ENCODE measurements around the gene CUX1. TPM values are rescaled to one million over a fixed set of nuclear protein-coding genes. Genes with fewer than 3 reads are reported as not detected.
A peak's percentile ranks its signal among the peaks of the same experiment; 100 is the strongest.
"Not testable (repeated sequence)": the region's sequence is repeated elsewhere in the genome, so short reads cannot be mapped to it uniquely, and the experiment has no call there.

CUX1 gene
- total RNA-seq, 8 experiments from 2014 or later = 9.2 to 52.7 (median 24.2) TPM

DNA sequence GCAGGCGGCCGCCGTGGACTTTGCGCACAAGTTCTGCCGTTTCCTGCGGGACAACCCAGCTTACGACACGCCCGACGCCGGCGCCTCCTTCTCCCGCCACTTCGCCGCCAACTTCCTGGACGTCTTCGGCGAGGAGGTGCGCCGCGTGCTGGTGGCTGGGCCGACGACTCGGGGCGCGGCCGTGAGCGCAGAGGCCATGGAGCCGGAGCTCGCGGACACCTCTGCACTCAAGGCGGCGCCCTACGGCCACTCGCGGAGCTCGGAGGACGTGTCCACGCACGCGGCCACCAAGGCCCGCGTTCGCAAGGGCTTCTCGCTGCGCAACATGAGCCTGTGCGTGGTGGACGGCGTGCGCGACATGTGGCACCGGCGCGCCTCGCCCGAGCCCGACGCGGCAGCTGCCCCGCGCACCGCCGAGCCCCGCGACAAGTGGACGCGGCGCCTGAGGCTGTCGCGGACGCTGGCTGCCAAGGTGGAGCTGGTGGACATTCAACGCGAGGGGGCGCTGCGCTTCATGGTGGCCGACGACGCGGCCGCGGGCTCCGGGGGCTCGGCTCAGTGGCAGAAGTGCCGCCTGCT, 483.3 kb downstream of the CUX1 start:
- Histone ChIP-seq H3K27ac (no peak overlapping the region), H3K4me1 (replicated peaks in 1 of 2) (peaks cover 11 to 21% of the 10 kb centered on the region in 2 donors), H3K4me3 (no peak overlapping the region)
- peak in 1 of 8 experiments; percentile 23 for ATAC-seq (replicated peaks in 6 of 8)
- in situ Hi-C loops (cut with MboI; ENCODE audit: low pct_unique_long_range_greater_than_20kb in 2 of 9, low sequenced_read_pairs in 9 of 9, unreplicated experiment in 9 of 9) = no loop called here
- 86 to 100% (median 92%) methylated on average over 2 to 32 of the region's 84 CpGs; no CpG with 5 or more reads in 6 of the 10 experiments for WGBS, 10 experiments

GRCh38 chr7:102301367-102301766, 483.9 kb downstream of the CUX1 start:
- ATAC-seq (replicated peaks in 6 of 8); H3K27ac ChIP-seq; H3K4me3 ChIP-seq; in situ Hi-C loops (cut with MboI; ENCODE audit: low pct_unique_long_range_greater_than_20kb in 2 of 9, low sequenced_read_pairs in 9 of 9, unreplicated experiment in 9 of 9): not testable (repeated sequence)
- WGBS, 10 experiments = 100% methylated on average over 2 of the region's 14 CpGs; no CpG with 5 or more reads in 9 of the 10 experiments
- peaks cover 5 to 15% of the 10 kb centered on the region in 2 donors for H3K4me1 ChIP-seq (replicated peaks in 1 of 2)

- 60 to 100% (median 80%) methylated on average over 1 to 5 of the region's 6 CpGs; no CpG with 5 or more reads in 3 of the 10 experiments for WGBS, 10 experiments
- Histone ChIP-seq H3K4me1 (replicated peaks in 1 of 2) (peaks cover 6 to 17% of the 10 kb centered on the region in 2 donors), H3K4me3 (no peak overlapping the region), H3K27ac (no peak overlapping the region)
- ATAC-seq (replicated peaks in 6 of 8) = no peak
- in situ Hi-C loops (cut with MboI; ENCODE audit: low pct_unique_long_range_greater_than_20kb in 2 of 9, low sequenced_read_pairs in 9 of 9, unreplicated experiment in 9 of 9) = no loop called here
Observed at GRCh38 chr7:102302025-102302424, 484.6 kb downstream of the CUX1 start.

- in situ Hi-C loops (cut with MboI; ENCODE audit: low pct_unique_long_range_greater_than_20kb in 2 of 9, low sequenced_read_pairs in 9 of 9, unreplicated experiment in 9 of 9) = no loop called here
- 58 to 80% (median 73%) methylated on average over 1 to 6 of the region's 13 CpGs; no CpG with 5 or more reads in 6 of the 10 experiments for WGBS, 10 experiments
- peak in 4 of 8 experiments; percentile 5 to 25 (median 19) for ATAC-seq (replicated peaks in 6 of 8)
- H3K27ac ChIP-seq = no peak overlapping the region
- H3K4me3 ChIP-seq = no peak overlapping the region
- H3K4me1 ChIP-seq (replicated peaks in 1 of 2) = peaks cover 9 to 23% of the 10 kb centered on the region in 2 donors
Observed at GRCh38 chr7:102303669-102304422, 486.4 kb downstream of the CUX1 start.

DNA sequence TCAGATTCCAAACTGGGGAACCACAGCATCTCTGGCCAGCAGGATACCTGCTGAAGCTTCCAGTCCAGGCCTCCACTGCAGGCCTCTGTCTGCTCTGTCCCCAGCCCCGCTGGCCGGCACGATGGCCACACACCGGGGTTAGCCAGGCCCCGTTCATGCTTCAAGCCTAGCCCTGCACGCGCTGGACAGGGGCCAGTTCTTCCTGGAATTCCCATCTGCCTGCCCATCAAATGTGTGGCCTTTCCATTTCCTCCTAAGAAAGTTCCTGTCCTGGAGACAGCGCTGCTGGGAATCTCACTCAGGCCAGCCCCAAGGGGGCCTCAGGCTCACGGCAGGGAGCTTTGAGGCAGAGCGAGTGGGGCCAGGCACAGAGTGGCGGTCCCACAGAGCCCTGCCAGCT, 487.2 kb downstream of the CUX1 start:
- WGBS, 10 experiments = 50 to 100% (median 83%) methylated on average over 1 to 4 of the region's 11 CpGs; no CpG with 5 or more reads in 6 of the 10 experiments
- in situ Hi-C loops (cut with MboI; ENCODE audit: low pct_unique_long_range_greater_than_20kb in 2 of 9, low sequenced_read_pairs in 9 of 9, unreplicated experiment in 9 of 9) = no loop called here
- H3K4me1 ChIP-seq (replicated peaks in 1 of 2) = peaks cover 9 to 23% of the 10 kb centered on the region in 2 donors
- ATAC-seq (replicated peaks in 6 of 8) = peak in 1 of 8 experiments; percentile 20
- H3K27ac ChIP-seq = no peak overlapping the region
- H3K4me3 ChIP-seq = no peak overlapping the region

DNA sequence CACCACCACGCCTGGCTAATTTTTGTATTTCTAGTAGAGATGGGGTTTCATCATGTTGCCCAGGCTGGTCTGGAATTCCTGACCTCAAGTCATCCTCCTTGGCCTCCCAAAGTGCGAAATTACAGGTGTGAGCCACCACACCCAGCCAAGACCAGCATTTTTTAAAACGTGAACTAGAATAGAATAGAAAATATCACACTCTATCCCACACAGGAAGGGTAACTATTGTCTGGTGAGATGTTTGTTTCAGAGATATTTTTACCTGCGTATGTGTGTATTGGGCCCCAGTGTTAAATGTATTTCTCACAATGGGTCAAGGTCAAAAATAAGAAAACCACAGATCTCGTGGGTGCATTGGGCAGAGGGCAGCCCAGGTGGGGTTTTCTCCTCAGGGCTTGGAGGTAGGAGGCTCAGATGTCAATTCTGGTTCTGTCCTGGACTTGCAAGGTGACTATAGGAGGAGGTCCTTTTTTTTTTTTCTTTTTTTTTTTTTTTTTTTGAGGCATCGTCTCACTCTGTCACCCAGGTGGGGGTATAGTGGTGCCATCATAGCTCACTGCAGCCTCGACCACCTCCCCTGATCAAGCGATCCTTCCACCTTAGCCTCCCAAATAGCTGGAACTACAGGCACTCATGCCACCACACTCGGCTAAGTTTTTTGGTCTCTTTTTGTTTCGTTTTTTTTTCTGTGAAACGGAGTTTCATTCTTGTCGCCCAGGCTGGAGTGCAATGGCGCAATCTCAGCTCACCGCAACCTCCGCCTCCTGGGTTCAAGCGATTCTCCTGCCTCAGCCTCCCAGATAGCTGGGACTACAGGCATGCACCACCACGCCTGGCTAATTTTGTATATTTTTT, 488.2 kb downstream of the CUX1 start:
- in situ Hi-C loops (cut with MboI; ENCODE audit: low pct_unique_long_range_greater_than_20kb in 2 of 9, low sequenced_read_pairs in 9 of 9, unreplicated experiment in 9 of 9) = no loop called here
- H3K4me1 ChIP-seq (replicated peaks in 1 of 2) = peaks cover 9 to 23% of the 10 kb centered on the region in 2 donors
- no peak for ATAC-seq (replicated peaks in 6 of 8)
- 82 to 100% (median 95%) methylated on average over 1 to 10 of the region's 17 CpGs; no CpG with 5 or more reads in 1 of the 10 experiments for WGBS, 10 experiments
- H3K4me3 ChIP-seq = no peak overlapping the region
- H3K27ac ChIP-seq = no peak overlapping the region

DNA sequence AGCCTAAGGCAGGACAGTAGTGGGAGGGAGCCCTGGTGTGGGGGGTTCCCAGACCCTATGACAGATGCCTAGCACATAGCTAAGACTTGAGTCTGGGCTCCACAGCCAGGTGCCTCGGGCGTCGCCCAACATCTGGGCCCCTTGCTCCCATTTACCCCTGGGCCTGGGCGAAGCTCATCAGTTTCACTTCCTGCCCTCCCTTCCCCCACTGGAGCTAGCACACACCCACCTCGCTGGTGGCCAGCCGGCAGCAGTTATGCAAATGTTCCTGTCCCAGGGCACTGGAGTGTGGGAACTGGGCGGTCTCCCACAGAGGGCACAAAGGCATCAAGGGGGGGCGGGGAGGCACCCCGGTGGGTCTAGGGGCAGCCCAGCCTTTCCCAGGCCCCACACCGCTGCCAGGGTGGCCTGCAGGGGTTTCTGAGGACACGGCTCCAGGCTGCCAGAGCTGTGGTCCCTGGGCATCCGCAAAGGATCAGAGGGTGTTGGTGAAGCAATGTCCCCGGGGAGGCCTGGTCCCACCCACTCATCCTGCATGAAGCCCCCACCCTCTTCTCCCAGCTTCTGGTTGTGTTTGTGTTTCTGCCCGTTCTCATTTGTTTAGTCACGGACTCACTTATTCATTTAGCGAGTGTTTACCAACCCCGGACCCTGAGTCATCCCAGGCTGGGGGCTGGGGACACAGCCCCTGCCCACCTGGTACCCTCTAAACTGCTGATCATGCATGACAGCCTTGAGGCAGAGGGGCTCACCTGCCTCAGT, 489.7 kb downstream of the CUX1 start:
- H3K4me1 ChIP-seq (replicated peaks in 1 of 2) = peaks cover 9 to 23% of the 10 kb centered on the region in 2 donors
- no peak overlapping the region for H3K27ac ChIP-seq
- ATAC-seq (replicated peaks in 6 of 8) = peak; percentile 88 to 95 (median 92)
- 7 to 62% (median 40%) methylated on average over 2 to 4 of the region's 17 CpGs; no CpG with 5 or more reads in 6 of the 10 experiments for WGBS, 10 experiments
- H3K4me3 ChIP-seq = no peak overlapping the region
- in situ Hi-C loops (cut with MboI; ENCODE audit: low pct_unique_long_range_greater_than_20kb in 2 of 9, low sequenced_read_pairs in 9 of 9, unreplicated experiment in 9 of 9) = no loop called here

DNA sequence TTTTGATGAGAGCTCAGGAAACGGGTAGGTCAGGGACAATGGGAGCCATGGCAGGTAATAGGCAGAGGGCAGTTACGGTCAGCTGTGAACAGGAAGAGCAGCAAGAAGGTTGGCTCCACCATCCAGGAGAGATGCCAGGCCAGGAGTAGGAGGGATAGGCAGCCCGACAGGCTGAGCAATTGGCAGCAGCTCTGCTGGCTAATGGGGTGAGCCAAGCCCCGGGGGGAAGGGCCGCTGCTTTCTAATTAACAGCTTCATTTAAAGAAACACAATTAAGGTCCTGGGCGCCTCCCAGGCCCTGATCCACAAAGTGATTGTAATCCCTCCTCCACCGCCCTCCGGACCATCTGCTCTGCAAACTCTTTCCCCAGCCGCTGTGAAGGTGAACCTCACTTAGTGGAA, 493.0 kb downstream of the CUX1 start:
- in situ Hi-C loops (cut with MboI; ENCODE audit: low pct_unique_long_range_greater_than_20kb in 2 of 9, low sequenced_read_pairs in 9 of 9, unreplicated experiment in 9 of 9) = no loop called here
- H3K4me1 ChIP-seq (replicated peaks in 1 of 2) = peaks cover 7 to 12% of the 10 kb centered on the region in 2 donors
- H3K27ac ChIP-seq = no peak overlapping the region
- no peak overlapping the region for H3K4me3 ChIP-seq
- no peak for ATAC-seq (replicated peaks in 6 of 8)
- 40 to 100% (median 85%) methylated on average over 1 to 6 of the region's 9 CpGs; no CpG with 5 or more reads in 3 of the 10 experiments for WGBS, 10 experiments

DNA sequence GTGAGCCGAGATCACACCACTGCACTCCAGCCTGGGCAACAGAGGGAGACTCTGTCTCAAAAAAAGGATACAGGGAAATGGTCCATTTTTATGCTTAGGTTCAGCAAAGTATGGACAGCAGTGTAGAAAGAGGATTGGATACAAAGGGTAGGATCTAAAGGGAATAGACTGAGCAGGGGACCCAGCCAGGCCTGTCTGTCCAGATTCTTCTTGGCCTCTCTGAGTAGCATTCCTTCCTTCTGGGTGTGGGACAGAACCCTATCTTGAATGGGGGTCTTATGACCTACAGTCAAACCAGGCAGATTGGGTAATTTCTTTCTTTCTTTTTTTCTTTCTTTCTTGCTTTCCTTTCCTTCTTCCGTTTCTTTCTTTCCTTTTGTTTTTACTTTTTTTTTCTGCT, 494.9 kb downstream of the CUX1 start:
- in situ Hi-C loops (cut with MboI; ENCODE audit: low pct_unique_long_range_greater_than_20kb in 2 of 9, low sequenced_read_pairs in 9 of 9, unreplicated experiment in 9 of 9) = no loop called here
- H3K4me3 ChIP-seq = no peak overlapping the region
- H3K4me1 ChIP-seq (replicated peaks in 1 of 2) = peaks cover 1 to 3% of the 10 kb centered on the region in 2 donors
- no peak for ATAC-seq (replicated peaks in 6 of 8)
- 67 to 100% (median 87%) methylated on average over 1 to 2 of the region's 2 CpGs; no CpG with 5 or more reads in 1 of the 10 experiments for WGBS, 10 experiments
- no peak overlapping the region for H3K27ac ChIP-seq

- no peaks in the 10 kb centered on the region for H3K4me1 ChIP-seq (replicated peaks in 1 of 2)
- no peak for ATAC-seq (replicated peaks in 6 of 8)
- H3K4me3 ChIP-seq = no peak overlapping the region
- in situ Hi-C loops (cut with MboI; ENCODE audit: low pct_unique_long_range_greater_than_20kb in 2 of 9, low sequenced_read_pairs in 9 of 9, unreplicated experiment in 9 of 9) = no loop called here
- 57 to 100% (median 90%) methylated on average over 1 to 8 of the region's 22 CpGs; no CpG with 5 or more reads in 3 of the 10 experiments for WGBS, 10 experiments
- H3K27ac ChIP-seq = no peak overlapping the region
Observed at GRCh38 chr7:102313997-102314780, 496.8 kb downstream of the CUX1 start.

- no peaks in the 10 kb centered on the region for H3K4me1 ChIP-seq (replicated peaks in 1 of 2)
- in situ Hi-C loops (cut with MboI; ENCODE audit: low pct_unique_long_range_greater_than_20kb in 2 of 9, low sequenced_read_pairs in 9 of 9, unreplicated experiment in 9 of 9) = no loop called here
- H3K4me3 ChIP-seq = no peak overlapping the region
- 38 to 100% (median 60%) methylated on average over 1 to 11 of the region's 24 CpGs; no CpG with 5 or more reads in 6 of the 10 experiments for WGBS, 10 experiments
- peak in 1 of 8 experiments; percentile 29 for ATAC-seq (replicated peaks in 6 of 8)
- no peak overlapping the region for H3K27ac ChIP-seq
Observed at GRCh38 chr7:102317231-102318059, 500.0 kb downstream of the CUX1 start.

Data from motor neuron (in vitro differentiated cells).